ENCODE data around the gene GSKIP.
A peak's percentile ranks its signal among the peaks of the same experiment; 100 is the strongest.
"Not testable (repeated sequence)": the region's sequence is repeated elsewhere in the genome, so short reads cannot be mapped to it uniquely, and the experiment has no call there.

GSKIP gene

GRCh38 chr14:96362965-96363750 lies at the start of gene GSKIP, which contains the start of gene ATG2B:
GSKIP (plus strand) TSS chr14:96363526; CDS start chr14:96382248, 18,722 bp downstream.
ATG2B (minus strand) TSS chr14:96363341; CDS start chr14:96362976, 365 bp downstream.
- DNase-seq (ENCODE audit: low spot score): peak; percentile 89

GRCh38 chr14:96316087-96316486 lies 47.2 kb upstream of the GSKIP start:
- DNase-seq (ENCODE audit: low spot score): no peak

GRCh38 chr14:96318836-96319235 lies 44.5 kb upstream of the GSKIP start:
- DNase-seq (ENCODE audit: low spot score): no peak

- DNase-seq (ENCODE audit: low spot score): no peak
Measured at GRCh38 chr14:96320605-96321004, 42.7 kb upstream of the GSKIP start.

- DNase-seq (ENCODE audit: low spot score): no peak
Measured at GRCh38 chr14:96324219-96324618, 39.1 kb upstream of the GSKIP start.

- no peak for DNase-seq (ENCODE audit: low spot score)
Measured at GRCh38 chr14:96338551-96338950, 24.8 kb upstream of the GSKIP start.

- DNase-seq (ENCODE audit: low spot score): no peak
Measured at GRCh38 chr14:96341323-96341722, 22.0 kb upstream of the GSKIP start.

- no peak for DNase-seq (ENCODE audit: low spot score)
Measured at GRCh38 chr14:96345669-96346068, 17.7 kb upstream of the GSKIP start.

GRCh38 chr14:96347957-96348356 lies 15.4 kb upstream of the GSKIP start:
- not testable (repeated sequence) for DNase-seq (ENCODE audit: low spot score)

- no peak for DNase-seq (ENCODE audit: low spot score)
Measured at GRCh38 chr14:96349286-96350075, 13.8 kb upstream of the GSKIP start.

GRCh38 chr14:96351986-96352385 lies 11.3 kb upstream of the GSKIP start:
- peak; percentile 15 for DNase-seq (ENCODE audit: low spot score)

GRCh38 chr14:96352708-96353107 lies 10.6 kb upstream of the GSKIP start:
- DNase-seq (ENCODE audit: low spot score): no peak

GRCh38 chr14:96354246-96354645 lies 9.1 kb upstream of the GSKIP start:
- no peak for DNase-seq (ENCODE audit: low spot score)

GRCh38 chr14:96357216-96357615 lies 6.1 kb upstream of the GSKIP start:
- DNase-seq (ENCODE audit: low spot score): no peak

- no peak for DNase-seq (ENCODE audit: low spot score)
Measured at GRCh38 chr14:96359959-96360358, 3.4 kb upstream of the GSKIP start.

GRCh38 chr14:96362071-96362964 lies 1.0 kb upstream of the GSKIP start:
- peak; percentile 86 for DNase-seq (ENCODE audit: low spot score)

- peak; percentile 60 for DNase-seq (ENCODE audit: low spot score)
Measured at GRCh38 chr14:96363751-96364336, 518 bp downstream of the GSKIP start.

- no peak for DNase-seq (ENCODE audit: low spot score)
Measured at GRCh38 chr14:96364962-96365361, 1.6 kb downstream of the GSKIP start.

- no peak for DNase-seq (ENCODE audit: low spot score)
Measured at GRCh38 chr14:96368534-96368933, 5.2 kb downstream of the GSKIP start.

GRCh38 chr14:96370528-96370927 lies 7.2 kb downstream of the GSKIP start:
- no peak for DNase-seq (ENCODE audit: low spot score)

- DNase-seq (ENCODE audit: low spot score): no peak
Measured at GRCh38 chr14:96373538-96373937, 10.2 kb downstream of the GSKIP start.

GRCh38 chr14:96376093-96376492 lies 12.8 kb downstream of the GSKIP start:
- DNase-seq (ENCODE audit: low spot score): no peak

Measured in RKO (cell line).